ENCODE measurements around the gene DDX43.

The DDX43 gene

DNA sequence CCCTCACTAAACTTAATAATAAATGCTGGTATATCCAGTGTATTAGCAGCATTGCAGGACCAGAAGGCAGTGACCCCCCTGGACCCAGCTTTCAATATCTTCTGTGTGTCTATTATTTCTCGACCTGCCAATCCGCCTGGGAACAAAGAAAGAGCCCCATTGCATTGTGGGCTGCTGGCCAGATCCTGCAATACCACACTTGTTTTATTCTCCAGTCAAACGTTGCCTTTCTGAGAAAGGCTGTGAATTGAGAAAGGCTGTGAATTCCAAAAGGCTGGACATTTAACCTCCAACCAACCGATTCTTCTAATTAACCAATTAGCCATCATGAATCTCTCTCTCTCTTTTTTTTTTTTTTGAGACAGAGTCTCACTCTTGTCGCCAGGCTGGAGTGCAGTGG, 65.4 kb downstream of the DDX43 start:
- POLR2A ChIA-PET = interaction anchor here (0.7 kb wide), 1 partner anchor 101 kb away, joined by 4 read pairs; no protein-coding TSS in a partner anchor
- DNase-seq (ENCODE audit: extremely low spot score) = no peak
- TF ChIP-seq, protein P1, sequence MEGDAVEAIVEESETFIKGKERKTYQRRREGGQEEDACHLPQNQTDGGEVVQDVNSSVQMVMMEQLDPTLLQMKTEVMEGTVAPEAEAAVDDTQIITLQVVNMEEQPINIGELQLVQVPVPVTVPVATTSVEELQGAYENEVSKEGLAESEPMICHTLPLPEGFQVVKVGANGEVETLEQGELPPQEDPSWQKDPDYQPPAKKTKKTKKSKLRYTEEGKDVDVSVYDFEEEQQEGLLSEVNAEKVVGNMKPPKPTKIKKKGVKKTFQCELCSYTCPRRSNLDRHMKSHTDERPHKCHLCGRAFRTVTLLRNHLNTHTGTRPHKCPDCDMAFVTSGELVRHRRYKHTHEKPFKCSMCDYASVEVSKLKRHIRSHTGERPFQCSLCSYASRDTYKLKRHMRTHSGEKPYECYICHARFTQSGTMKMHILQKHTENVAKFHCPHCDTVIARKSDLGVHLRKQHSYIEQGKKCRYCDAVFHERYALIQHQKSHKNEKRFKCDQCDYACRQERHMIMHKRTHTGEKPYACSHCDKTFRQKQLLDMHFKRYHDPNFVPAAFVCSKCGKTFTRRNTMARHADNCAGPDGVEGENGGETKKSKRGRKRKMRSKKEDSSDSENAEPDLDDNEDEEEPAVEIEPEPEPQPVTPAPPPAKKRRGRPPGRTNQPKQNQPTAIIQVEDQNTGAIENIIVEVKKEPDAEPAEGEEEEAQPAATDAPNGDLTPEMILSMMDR (IDR thresholded peaks at IDR 0.05; ENCODE audit: control extremely low read depth, extremely low read depth, low read depth, missing control alignments) = no peak
- CTCF ChIA-PET = interaction anchor here (1.5 kb wide), 1 partner anchor 11 kb away, joined by 3 read pairs; no protein-coding TSS in a partner anchor

DNA sequence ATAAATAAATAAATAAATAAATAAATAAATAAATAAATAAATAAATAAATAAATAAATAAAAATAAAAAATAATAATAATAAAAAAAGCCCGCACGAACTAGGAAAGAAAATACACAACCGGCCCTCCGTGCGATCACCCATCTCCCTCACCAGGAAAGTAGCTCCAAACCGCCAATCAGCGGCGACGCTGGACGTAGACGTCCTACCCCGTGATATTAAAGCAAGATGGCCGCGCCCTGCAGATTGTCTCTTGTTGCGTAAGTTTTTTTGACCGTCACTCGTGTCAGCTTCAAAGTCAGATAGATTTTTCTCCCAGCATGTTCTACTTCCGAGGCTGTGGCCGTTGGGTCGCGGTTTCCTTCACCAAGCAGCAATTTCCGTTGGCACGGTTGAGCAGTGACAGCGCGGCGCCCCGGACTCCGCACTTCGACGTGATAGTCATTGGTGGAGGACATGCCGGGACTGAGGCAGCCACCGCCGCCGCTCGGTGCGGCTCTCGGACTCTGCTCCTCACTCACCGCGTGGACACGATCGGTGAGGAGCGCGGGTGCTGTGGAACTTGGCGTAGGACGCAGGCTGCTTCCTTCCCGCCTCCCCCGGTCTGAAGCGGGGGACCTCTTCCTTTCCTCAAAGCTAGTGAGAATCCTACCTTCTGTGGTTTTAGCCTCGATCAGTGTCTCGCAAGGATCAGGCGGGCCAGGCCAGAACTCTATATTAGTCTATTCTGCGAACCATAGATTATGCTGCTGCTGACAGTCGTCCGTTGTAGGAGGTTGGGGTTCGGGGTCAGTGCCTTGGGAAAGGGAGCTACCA, 67.1 kb downstream of the DDX43 start, which contains the start of gene MTO1:
Gene MTO1 (plus strand): TSS at position 201 of the 814 bp plus-strand sequence. CDS start 118 bp downstream, at position 319.
- TF ChIP-seq, protein P1 (IDR thresholded peaks at IDR 0.05; ENCODE audit: control extremely low read depth, extremely low read depth, low read depth, missing control alignments) = no peak
- ChIA-PET CTCF (interaction anchor here (0.8 to 2.9 kb wide), 10 partner anchors 10 to 1050 kb away, joined by 3 to 18 read pairs (median 4); partner anchors contain the start of gene CGAS), POLR2A (interaction anchor here (0.6 to 2.3 kb wide), 10 partner anchors 10 to 1245 kb away, joined by 3 to 45 read pairs (median 4); partner anchors contain the start of genes CGAS and EEF1A1)
- peak; percentile 89 for DNase-seq (ENCODE audit: extremely low spot score)
